HepG2 (cell line): ENCODE data around the gene GUCY2D. TPM values are rescaled to one million over a fixed set of nuclear protein-coding genes. Genes with fewer than 3 reads are reported as not detected.
A peak's percentile ranks its signal among the peaks of the same experiment; 100 is the strongest.

ENCODE experiments used
- ATAC-seq: fragments of 200-7000 bp; cut with Tn5 transposase; 3 replicates; pipeline ENCODE4 v1.9.1; 2020; ENCODE audit warnings: mild to moderate bottlenecking, moderate library complexity
- BruUV-seq: library from RNA; stranded (reverse); fragments of 400-500 nt; replicated peaks from 2 replicates; lab custom pipeline; 2021; lab: Mats Ljungman, UMichigan
- CTCF ChIA-PET: fragments of 300-600 bp; formaldehyde crosslinking; extraction: SDS; loops from one replicate; lab custom pipeline; 2021; ENCODE audit warnings: low total read pairs, inconsistent platforms, low intra/inter-chr PET ratio; lab: Yijun Ruan, JAX
- POLR2A ChIA-PET: fragments of 350-600 bp; sonication (Branson Sonifier 250); formaldehyde crosslinking; loops from one replicate; lab custom pipeline; 2020; ENCODE audit warnings: antibody characterized with exemption, inconsistent platforms; lab: Yijun Ruan, JAX
- DNase-seq: peaks from one replicate; pipeline ENCODE4 v3.0.0-alpha.2; 2015; ENCODE audit warnings: low spot score
- FAIRE-seq: peaks from 3 replicates; lab custom pipeline; 2011; peaks lifted over from hg19 to GRCh38; lab: Jason Lieb, UNC
- H2AFZ ChIP-seq: one replicate; pipeline ENCODE4 v1.6.1; 2011; ENCODE audit warnings: low read length, inconsistent platforms
- H3K27ac ChIP-seq: fragments of 300-600 bp; 3 replicates; pipeline ENCODE4 v1.8.0; 2011; ENCODE audit warnings: mixed run types, mild to moderate bottlenecking, mixed read lengths, low read length, inconsistent platforms; ENCODE audit not compliant: insufficient read depth; ENCODE audit errors: extremely low read length
- H3K27me3 ChIP-seq, 2 experiments: fragments of 200-600 bp in 1 of 2; 2 replicates in 1 of 2; 3 replicates in 1 of 2; pipeline versions ENCODE4 v1.6.0 to v1.8.0; 2011; ENCODE audit warnings: low read length in 2 of 2, mild to moderate bottlenecking in 2 of 2, moderate library complexity in 2 of 2, inconsistent platforms in 1 of 2; ENCODE audit not compliant: insufficient read depth in 2 of 2, control insufficient read depth in 1 of 2
- H3K36me3 ChIP-seq, 2 experiments: fragments of 200-600 bp in 1 of 2; replicated peaks in 1 of 2; 2 replicates in 1 of 2; 3 replicates in 1 of 2; pipeline versions ENCODE4 v1.5.1 to v1.8.0; 2011; ENCODE audit warnings: low read length in 2 of 2, inconsistent platforms in 1 of 2; ENCODE audit not compliant: insufficient read depth in 2 of 2, control insufficient read depth in 1 of 2
- H3K4me1 ChIP-seq: 2 replicates; pipeline ENCODE4 v1.5.1; 2012; ENCODE audit warnings: low read length, inconsistent platforms; ENCODE audit not compliant: insufficient read depth
- H3K4me2 ChIP-seq: 2 replicates; pipeline ENCODE4 v1.6.0; 2011; ENCODE audit warnings: low read depth, low read length, inconsistent platforms
- H3K4me3 ChIP-seq, 3 experiments: fragments of 200-600 bp in 1 of 3; sonication (generic), shearing (Covaris generic) in 1 of 3; replicated peaks in 1 of 3; 2 replicates each; pipeline ENCODE4 v1.5.1; 2011 to 2016; ENCODE audit warnings: low read length in 3 of 3, inconsistent platforms in 2 of 3, low read depth in 2 of 3, mild to moderate bottlenecking in 2 of 3, control low read depth in 1 of 3, mixed read lengths in 1 of 3; ENCODE audit not compliant: insufficient read depth in 1 of 3
- H3K79me2 ChIP-seq: one replicate; pipeline ENCODE4 v1.6.1; 2011; ENCODE audit warnings: low read length, inconsistent platforms; ENCODE audit not compliant: insufficient read depth
- H3K9ac ChIP-seq: 2 replicates; pipeline ENCODE4 v1.6.0; 2011; ENCODE audit warnings: mild to moderate bottlenecking, low read depth, low read length, inconsistent platforms; ENCODE audit not compliant: insufficient read depth
- H3K9me3 ChIP-seq: 2 replicates; pipeline ENCODE4 v1.5.1; 2012; ENCODE audit warnings: mild to moderate bottlenecking, low read length
- H4K20me1 ChIP-seq: 2 replicates; pipeline ENCODE4 v1.6.0; 2011; ENCODE audit warnings: inconsistent platforms, mild to moderate bottlenecking, low read length, moderate library complexity; ENCODE audit not compliant: insufficient read depth
- ATF5 ChIP-seq: sonication (generic); formaldehyde crosslinking; IDR thresholded peaks from 2 replicates; pipeline ENCODE4 v1.4.0; 2020; ENCODE audit warnings: mild to moderate bottlenecking, low read depth, missing genetic modification reagents
- CREBL2 ChIP-seq: sonication (generic); formaldehyde crosslinking; IDR thresholded peaks from 2 replicates; pipeline ENCODE4 v1.8.1; 2023; ENCODE audit warnings: missing genetic modification reagents, mild to moderate bottlenecking, borderline replicate concordance
- CSRNP1 ChIP-seq: sonication (generic); formaldehyde crosslinking; IDR thresholded peaks from 2 replicates; pipeline ENCODE4 v1.8.1; 2023; ENCODE audit warnings: mild to moderate bottlenecking, missing genetic modification reagents
- HHEX ChIP-seq: IDR thresholded peaks from 2 replicates; pipeline ENCODE4 v1.6.1; 2016; ENCODE audit warnings: control low read depth
- NBN ChIP-seq: fragments of 450-650 bp; conservative IDR thresholded peaks from 2 replicates; pipeline ENCODE4 v1.6.1; 2017
- NFKB2 ChIP-seq: sonication (generic); formaldehyde crosslinking; IDR thresholded peaks from 2 replicates; pipeline ENCODE4 v1.4.0; 2020; ENCODE audit warnings: missing genetic modification reagents, borderline replicate concordance
- NFKBIZ ChIP-seq: IDR thresholded peaks from 2 replicates; pipeline ENCODE4 v1.6.1; 2018; ENCODE audit warnings: missing genetic modification reagents, missing compliant biosample characterization
- NFYB ChIP-seq: sonication (generic); formaldehyde crosslinking; IDR thresholded peaks from 2 replicates; pipeline ENCODE4 v1.4.0; 2020; ENCODE audit warnings: missing genetic modification reagents
- NR1H2 ChIP-seq: sonication (generic); formaldehyde crosslinking; IDR thresholded peaks from 2 replicates; pipeline ENCODE4 v1.8.1; 2022; ENCODE audit warnings: low read depth, missing genetic modification reagents, borderline replicate concordance
- PRMT3 ChIP-seq: sonication (generic); formaldehyde crosslinking; IDR thresholded peaks from 2 replicates; pipeline ENCODE4 v1.8.1; 2022; ENCODE audit warnings: low read depth, mild to moderate bottlenecking, moderate library complexity, missing genetic modification reagents, borderline replicate concordance
- SP4 ChIP-seq: sonication (generic); formaldehyde crosslinking; IDR thresholded peaks from 2 replicates; pipeline ENCODE4 v1.8.1; 2023; ENCODE audit warnings: mild to moderate bottlenecking, missing genetic modification reagents
- WIZ ChIP-seq: sonication (generic); formaldehyde crosslinking; IDR thresholded peaks from 2 replicates; pipeline ENCODE4 v1.5.1; 2020; ENCODE audit warnings: mild to moderate bottlenecking, missing genetic modification reagents
- ZNF143 ChIP-seq: sonication (generic); formaldehyde crosslinking; IDR thresholded peaks from 2 replicates; pipeline ENCODE4 v1.4.0; 2020; ENCODE audit warnings: missing genetic modification reagents
- ZNF235 ChIP-seq: sonication (generic); formaldehyde crosslinking; IDR thresholded peaks from 2 replicates; pipeline ENCODE4 v1.8.1; 2023; ENCODE audit warnings: mild to moderate bottlenecking, missing genetic modification reagents, borderline replicate concordance
- ZNF333 ChIP-seq: sonication (generic); formaldehyde crosslinking; IDR thresholded peaks from 2 replicates; pipeline ENCODE4 v1.4.0; 2020; ENCODE audit warnings: mild to moderate bottlenecking, missing genetic modification reagents, borderline replicate concordance
- ZNF496 ChIP-seq: sonication (generic); formaldehyde crosslinking; IDR thresholded peaks from 2 replicates; pipeline ENCODE4 v1.8.1; 2023; ENCODE audit warnings: mild to moderate bottlenecking, moderate library complexity, missing genetic modification reagents; ENCODE audit not compliant: insufficient replicate concordance
- ZNF678 ChIP-seq: sonication (generic); formaldehyde crosslinking; IDR thresholded peaks from 2 replicates; pipeline ENCODE4 v1.4.0; 2020; ENCODE audit warnings: mild to moderate bottlenecking, missing genetic modification reagents
- ZNF7 ChIP-seq: IDR thresholded peaks from 2 replicates; pipeline ENCODE4 v1.6.1; 2016; ENCODE audit warnings: missing biosample characterization, missing genetic modification reagents
- WGBS: methylation state at CpG from one replicate; pipeline ENCODE4 v1.1.6; 2017; ENCODE audit warnings: low lambda C conversion rate; 5-methylcytosine and 5-hydroxymethylcytosine counted together
- in situ Hi-C: cut with HindIII; loops from 2 replicates; pipeline ENCODE4 v1.10.0; 2017; ENCODE audit warnings: low pct_unique_long_range_greater_than_20kb; ENCODE audit not compliant: extremely low pct_ligation_motif_present
- intact Hi-C: fragments of 100-400 bp; cut with micrococcal nuclease; formaldehyde crosslinking; loops from one replicate; pipeline ENCODE4 v1.10.0; 2022; ENCODE audit not compliant: unreplicated experiment
- polyA plus RNA-seq, 8 experiments: library from polyadenylated mRNA; depleted of rRNA in 3 of 8; stranded (reverse) in 7 of 8; unstranded in 1 of 8; fragments of >200 nt; fragmentation: Illumina TruSeq in 4 of 8; extraction: Trizol in 4 of 8; gene quantifications; 2 replicates each; pipeline versions ENCODE4 v1.2.1 to v1.2.3, GENCODE V29; 2011 to 2016; ENCODE audit warnings: low read depth in 4 of 8, missing spikeins in 1 of 8, mixed read lengths in 1 of 8; ENCODE audit not compliant: insufficient read depth in 1 of 8
- total RNA-seq, 5 experiments: library from RNA; depleted of rRNA; stranded (reverse); fragments of >200 nt; fragmentation: Illumina TruSeq; extraction: Trizol; gene quantifications; 2 replicates each; pipeline ENCODE4 v1.2.3, GENCODE V29; 2016; ENCODE audit warnings: low read depth in 1 of 5
- TF ChIP-seq, protein P1 (sequence below): sonication (generic); formaldehyde crosslinking; IDR thresholded peaks from 2 replicates; pipeline ENCODE4 v1.4.0; 2020; ENCODE audit warnings: missing genetic modification reagents

Gene GUCY2D
- total and polyA plus RNA-seq, 2 of the 13 experiments (the other 11 are each of a cell fraction or from before 2014, with no cell fraction given), result not detected

GRCh38 chr17:8056232-8056975 is 54.0 kb downstream of the GUCY2D start:
- Histone ChIP-seq H3K9ac (peak overlapping the region; percentile 78), H3K4me3 (peak overlapping the region; percentile 38 to 64 (median 51); a peak in 5 of 6 replicates), H3K4me2 (peak overlapping the region; percentile 81), H4K20me1 (peaks cover 32% of the 10 kb centered on the region), H3K9me3 (no peaks in the 10 kb centered on the region), H2AFZ (no peak overlapping the region), H3K36me3 (no peaks in the 10 kb centered on the region), H3K27me3 (peaks cover 3 to 43% of the 10 kb centered on the region in 2 experiments; a peak in 4 of 5 replicates), H3K4me1 (peaks cover 56% of the 10 kb centered on the region), H3K27ac (peak overlapping the region; percentile 92), H3K79me2 (no peaks in the 10 kb centered on the region)
- in situ Hi-C loops, result no loop called here
- BruUV-seq, result no TSS peak
- WGBS, result under 1% methylated on average over 13 of the region's 14 CpGs
- intact Hi-C loops, result loop anchor here (2.0 kb wide), 2 partner anchors 40 to 144 kb away; no protein-coding TSS in a partner anchor
- peak; percentile 93 for DNase-seq
- ChIA-PET CTCF (interaction anchor here (1.2 to 2.9 kb wide), 3 partner anchors 15 to 143 kb away, joined by 3 to 15 read pairs (median 13); no protein-coding TSS in a partner anchor), POLR2A (interaction anchor here (0.8 to 2.2 kb wide), 14 partner anchors 8 to 727 kb away, joined by 3 to 9 read pairs (median 4); partner anchors contain the start of genes CNTROB, NAA38, NEURL4 and RNF227)
- FAIRE-seq, result peak; percentile 96
- peak; percentile 93 for ATAC-seq
- no peak for TF ChIP-seq ZNF496 (CRISPR knock-in tag)
- TF ChIP-seq ZNF678, result no peak
- no peak for TF ChIP-seq ZNF235 (CRISPR knock-in tag)
- TF ChIP-seq NFKBIZ (CRISPR knock-in tag), result no peak; the same call in 1 of the 2 replicates
- TF ChIP-seq ZNF7 (CRISPR knock-in tag), result no peak
- TF ChIP-seq WIZ (CRISPR knock-in tag), result no peak
- TF ChIP-seq ZNF143 (CRISPR knock-in tag), result no peak; the same call in none of the 2 replicates
- TF ChIP-seq PRMT3 (CRISPR knock-in tag), result no peak
- peak; percentile 99 for TF ChIP-seq HHEX (CRISPR knock-in tag)
- peak; percentile 48; the same call in 1 of the 2 replicates for TF ChIP-seq CSRNP1 (CRISPR knock-in tag)
- TF ChIP-seq NFKB2, result no peak
- TF ChIP-seq NBN, result no peak
- TF ChIP-seq NR1H2 (CRISPR knock-in tag), result no peak
- TF ChIP-seq SP4 (CRISPR knock-in tag), result no peak; the same call in 1 of the 2 replicates
- TF ChIP-seq, protein P1, sequence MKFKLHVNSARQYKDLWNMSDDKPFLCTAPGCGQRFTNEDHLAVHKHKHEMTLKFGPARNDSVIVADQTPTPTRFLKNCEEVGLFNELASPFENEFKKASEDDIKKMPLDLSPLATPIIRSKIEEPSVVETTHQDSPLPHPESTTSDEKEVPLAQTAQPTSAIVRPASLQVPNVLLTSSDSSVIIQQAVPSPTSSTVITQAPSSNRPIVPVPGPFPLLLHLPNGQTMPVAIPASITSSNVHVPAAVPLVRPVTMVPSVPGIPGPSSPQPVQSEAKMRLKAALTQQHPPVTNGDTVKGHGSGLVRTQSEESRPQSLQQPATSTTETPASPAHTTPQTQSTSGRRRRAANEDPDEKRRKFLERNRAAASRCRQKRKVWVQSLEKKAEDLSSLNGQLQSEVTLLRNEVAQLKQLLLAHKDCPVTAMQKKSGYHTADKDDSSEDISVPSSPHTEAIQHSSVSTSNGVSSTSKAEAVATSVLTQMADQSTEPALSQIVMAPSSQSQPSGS (CRISPR knock-in tag), result peak; percentile 94
- TF ChIP-seq NFYB (CRISPR knock-in tag), result peak; percentile 72
- TF ChIP-seq ZNF333, result no peak
- 0 out of 2 replicates have a peak, but pooled peaks have one; percentile 29 for TF ChIP-seq ATF5
- no peak for TF ChIP-seq CREBL2
